ENCODE measurements around the gene ENTPD2.
"Not testable (repeated sequence)": the region's sequence is repeated elsewhere in the genome, so short reads cannot be mapped to it uniquely, and the experiment has no call there.

ENTPD2 gene

GRCh38 chr9:137064027-137064879 is 10.4 kb upstream of the ENTPD2 start:
- peak; percentile 84 for DNase-seq (ENCODE audit: low spot score)

DNA sequence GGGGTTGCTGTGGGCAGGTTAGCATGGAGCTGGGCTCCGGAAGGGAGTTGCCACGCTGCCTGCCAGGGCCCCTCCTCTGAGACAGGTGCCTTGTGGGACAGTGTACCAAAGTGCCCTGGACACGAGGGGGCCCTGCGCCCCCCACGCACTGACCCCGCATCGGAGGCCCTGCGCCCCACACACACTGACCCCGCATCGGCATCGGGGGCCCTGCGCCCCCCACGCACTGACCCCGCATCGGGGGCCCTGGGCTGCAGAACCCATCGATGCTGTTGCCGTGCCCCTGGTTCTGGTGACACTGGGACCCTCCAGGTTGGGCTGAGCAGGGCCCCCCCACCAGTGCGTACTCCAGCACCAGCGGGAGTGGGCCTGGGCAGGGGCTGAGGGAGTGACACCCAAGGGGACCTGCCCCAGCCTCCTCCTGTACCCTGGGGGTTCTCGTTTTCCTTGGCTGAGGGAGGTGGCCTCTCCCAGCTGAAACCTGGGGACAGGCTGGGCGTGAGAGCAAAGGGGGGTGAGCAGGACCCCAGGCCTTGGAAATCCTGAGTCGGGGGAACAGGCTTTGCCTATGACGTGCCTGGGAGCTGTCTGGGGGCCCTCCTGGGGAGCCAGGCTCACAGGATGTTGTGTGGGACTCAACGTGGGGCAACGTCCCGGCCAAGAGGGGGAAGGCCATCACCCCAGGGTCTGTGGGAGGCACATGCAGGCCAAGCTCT is 9.6 kb upstream of the ENTPD2 start:
- DNase-seq (ENCODE audit: low spot score), result no peak

DNA sequence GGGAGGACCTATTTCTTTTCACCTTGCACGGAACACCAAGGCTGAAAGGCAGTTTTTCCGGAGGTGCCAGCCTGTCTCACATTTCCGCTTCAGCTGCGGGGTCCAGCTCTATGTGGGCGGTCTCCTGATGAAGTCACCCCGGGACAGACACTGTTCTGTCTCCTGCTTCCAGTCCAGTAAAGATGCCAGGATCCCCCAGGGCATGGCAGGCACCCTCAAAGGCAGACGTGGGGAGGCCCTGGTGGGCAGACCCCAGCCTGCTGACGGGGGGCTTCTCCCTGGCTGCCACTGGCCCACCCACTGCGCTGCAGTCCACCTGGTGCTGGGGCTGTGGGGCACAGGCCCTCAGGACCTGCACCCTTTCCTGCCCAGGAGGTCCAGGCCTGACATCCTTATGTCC is 8.9 kb upstream of the ENTPD2 start:
- DNase-seq (ENCODE audit: low spot score), result not testable (repeated sequence)

- no peak for DNase-seq (ENCODE audit: low spot score)
Observed at GRCh38 chr9:137062384-137062783, 8.5 kb upstream of the ENTPD2 start.

DNA sequence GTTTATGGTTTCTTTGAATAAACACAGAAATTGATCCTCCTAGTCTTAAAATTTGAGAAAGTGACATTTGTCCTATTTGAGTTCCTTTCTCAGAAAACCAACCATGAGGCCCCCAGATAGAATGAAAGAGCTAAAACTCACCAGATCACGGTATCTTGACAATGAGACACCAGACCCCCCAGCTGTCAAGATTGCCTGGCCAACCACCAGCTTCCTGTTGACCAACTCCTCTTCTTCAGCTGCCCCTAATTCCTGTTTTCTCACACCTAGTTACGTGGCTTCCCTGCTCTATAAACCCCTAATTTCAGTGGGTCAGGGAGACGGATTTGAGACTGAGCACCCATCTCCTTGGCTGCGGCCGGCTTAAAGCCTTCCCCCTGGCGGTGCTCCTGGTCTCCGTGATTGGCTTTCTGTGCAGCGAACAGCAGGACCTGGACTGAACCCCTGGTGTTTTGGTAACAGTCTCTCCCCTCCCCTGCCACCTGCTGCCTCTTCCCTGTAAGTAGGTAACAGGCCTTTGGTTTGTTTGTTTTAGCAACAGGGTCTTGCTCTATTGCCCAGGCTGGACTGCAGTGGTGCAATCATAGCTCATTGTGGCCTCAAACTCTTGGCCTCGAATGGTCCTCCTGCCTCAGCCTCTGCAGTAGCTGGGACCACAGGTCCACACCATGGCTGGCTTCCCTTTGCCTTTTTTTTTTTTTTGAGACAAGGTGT is 4.8 kb upstream of the ENTPD2 start:
- no peak for DNase-seq (ENCODE audit: low spot score)

DNA sequence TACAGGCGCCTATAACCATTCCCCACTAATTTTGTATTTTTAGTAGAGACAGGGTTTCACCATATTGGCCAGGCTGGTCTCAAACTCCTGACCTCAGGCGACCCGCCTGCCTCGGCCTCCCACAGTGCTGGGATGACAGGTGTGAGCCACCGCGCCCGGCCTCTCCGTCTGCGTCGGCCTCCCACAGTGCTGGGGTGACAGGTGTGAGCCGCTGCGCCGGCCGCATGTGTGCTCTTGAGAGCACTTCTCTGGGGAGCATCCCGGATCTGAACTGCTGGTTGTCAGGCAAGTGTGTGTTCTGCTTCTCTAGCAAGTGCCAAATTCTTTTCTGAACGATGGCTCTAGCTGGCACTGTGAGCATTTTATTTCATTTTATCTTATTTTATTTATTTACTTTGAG is 3.7 kb upstream of the ENTPD2 start:
- no peak for DNase-seq (ENCODE audit: low spot score)

GRCh38 chr9:137056739-137057415 is 3.0 kb upstream of the ENTPD2 start:
- DNase-seq (ENCODE audit: low spot score), result no peak

GRCh38 chr9:137055385-137056364 is 1.8 kb upstream of the ENTPD2 start:
- no peak for DNase-seq (ENCODE audit: low spot score)

GRCh38 chr9:137054932-137055384 is 1.1 kb upstream of the ENTPD2 start:
- DNase-seq (ENCODE audit: low spot score), result no peak

- DNase-seq (ENCODE audit: low spot score), result peak; percentile 50
Observed at GRCh38 chr9:137052998-137053943, 590 bp downstream of the ENTPD2 start.

DNA sequence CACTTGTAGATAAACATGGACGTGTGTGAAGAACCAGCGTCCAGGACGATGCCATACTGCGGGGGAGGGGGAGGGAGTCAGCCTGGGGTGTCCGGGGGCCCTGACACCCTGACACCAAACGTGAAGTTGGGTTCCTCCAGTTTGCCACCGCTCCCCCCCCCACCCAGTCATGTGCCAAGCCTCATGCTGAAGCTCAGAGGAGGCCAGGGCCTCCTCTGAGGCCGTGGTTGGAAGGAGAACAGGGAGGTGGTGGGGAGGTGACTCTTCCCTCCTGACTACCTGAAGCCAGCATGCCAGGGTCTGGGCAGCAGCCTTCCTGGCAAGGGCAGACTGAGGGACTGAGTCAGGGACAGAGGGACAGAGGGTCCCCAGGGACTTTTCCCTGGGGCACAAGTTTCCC is 1.6 kb downstream of the ENTPD2 start:
- DNase-seq (ENCODE audit: low spot score), result no peak

- peak; percentile 89 for DNase-seq (ENCODE audit: low spot score)
Observed at GRCh38 chr9:137051145-137051724, 2.6 kb downstream of the ENTPD2 start.

GRCh38 chr9:137050570-137050969 is 3.3 kb downstream of the ENTPD2 start:
- DNase-seq (ENCODE audit: low spot score), result no peak

- DNase-seq (ENCODE audit: low spot score), result peak; percentile 50
Observed at GRCh38 chr9:137049544-137050449, 4.1 kb downstream of the ENTPD2 start.

DNA sequence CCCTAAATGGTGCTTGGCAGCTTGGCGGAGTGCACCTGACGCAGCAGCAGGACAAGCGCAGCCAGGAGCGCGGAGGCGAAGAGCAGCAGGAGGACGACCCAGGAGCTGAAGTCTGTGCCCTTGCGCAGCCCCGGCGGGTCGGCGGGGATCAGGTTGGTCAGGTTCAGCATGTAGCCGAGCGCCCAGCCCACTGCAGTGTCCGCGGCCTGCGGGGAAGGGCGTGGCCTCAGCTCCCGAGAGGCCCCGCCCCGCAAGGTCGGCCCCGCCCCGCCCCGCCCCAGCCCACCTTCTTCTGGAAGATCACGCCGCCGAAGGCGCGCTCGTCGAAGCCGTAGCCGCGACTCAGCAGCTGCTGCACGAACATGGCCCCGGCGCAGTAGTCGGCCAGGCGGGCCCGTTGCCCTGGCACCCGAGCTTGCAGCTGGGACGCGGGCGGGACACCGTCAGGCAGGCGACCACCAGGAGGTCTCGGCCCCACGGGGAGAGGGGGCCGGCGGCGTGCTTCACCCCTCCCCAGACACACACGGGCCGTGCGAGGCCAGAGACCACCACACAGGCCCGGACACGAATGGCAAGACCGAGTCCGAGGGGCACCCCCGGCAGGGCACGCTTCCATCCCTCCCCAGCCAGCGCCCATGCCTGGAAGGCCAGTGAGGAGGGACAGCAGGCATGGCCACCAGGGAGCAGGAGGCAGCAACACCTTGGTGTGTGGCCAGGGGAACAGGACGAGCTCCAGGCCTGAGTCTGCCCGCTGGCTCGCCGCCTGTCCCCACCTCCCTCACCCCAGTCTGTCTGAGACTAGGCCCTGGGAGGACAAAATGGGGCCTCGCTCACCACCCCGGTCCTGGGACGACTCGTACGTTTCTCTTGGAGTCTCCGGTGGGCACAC is 5.0 kb downstream of the ENTPD2 start:
- no peak for DNase-seq (ENCODE audit: low spot score)

- peak; percentile 92 for DNase-seq (ENCODE audit: low spot score)
Observed at GRCh38 chr9:137046088-137046787, 7.6 kb downstream of the ENTPD2 start, which contains the start of gene NPDC1. Gene NPDC1, minus strand, starts transcription at chr9:137046177. Its CDS starts 188 bp downstream, at chr9:137045989.
